Measurements from ENCODE around the gene CX3CR1. TPM values are rescaled to one million over a fixed set of nuclear protein-coding genes. Genes with fewer than 3 reads are reported as not detected.

Gene CX3CR1, protein sequence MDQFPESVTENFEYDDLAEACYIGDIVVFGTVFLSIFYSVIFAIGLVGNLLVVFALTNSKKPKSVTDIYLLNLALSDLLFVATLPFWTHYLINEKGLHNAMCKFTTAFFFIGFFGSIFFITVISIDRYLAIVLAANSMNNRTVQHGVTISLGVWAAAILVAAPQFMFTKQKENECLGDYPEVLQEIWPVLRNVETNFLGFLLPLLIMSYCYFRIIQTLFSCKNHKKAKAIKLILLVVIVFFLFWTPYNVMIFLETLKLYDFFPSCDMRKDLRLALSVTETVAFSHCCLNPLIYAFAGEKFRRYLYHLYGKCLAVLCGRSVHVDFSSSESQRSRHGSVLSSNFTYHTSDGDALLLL
- not detected in 2 replicates for total RNA-seq (2022)
- Bru-seq, nascent RNA: percentile 5 among the genes with signal in this experiment
- BruChase-seq, experiment 1, labeled RNA remaining after a 6-hour chase: percentile 8 among the genes with signal in this experiment
- BruChase-seq, experiment 2, labeled RNA remaining after a 2-hour chase: not detected
- long read RNA-seq: 0 reads

DNA sequence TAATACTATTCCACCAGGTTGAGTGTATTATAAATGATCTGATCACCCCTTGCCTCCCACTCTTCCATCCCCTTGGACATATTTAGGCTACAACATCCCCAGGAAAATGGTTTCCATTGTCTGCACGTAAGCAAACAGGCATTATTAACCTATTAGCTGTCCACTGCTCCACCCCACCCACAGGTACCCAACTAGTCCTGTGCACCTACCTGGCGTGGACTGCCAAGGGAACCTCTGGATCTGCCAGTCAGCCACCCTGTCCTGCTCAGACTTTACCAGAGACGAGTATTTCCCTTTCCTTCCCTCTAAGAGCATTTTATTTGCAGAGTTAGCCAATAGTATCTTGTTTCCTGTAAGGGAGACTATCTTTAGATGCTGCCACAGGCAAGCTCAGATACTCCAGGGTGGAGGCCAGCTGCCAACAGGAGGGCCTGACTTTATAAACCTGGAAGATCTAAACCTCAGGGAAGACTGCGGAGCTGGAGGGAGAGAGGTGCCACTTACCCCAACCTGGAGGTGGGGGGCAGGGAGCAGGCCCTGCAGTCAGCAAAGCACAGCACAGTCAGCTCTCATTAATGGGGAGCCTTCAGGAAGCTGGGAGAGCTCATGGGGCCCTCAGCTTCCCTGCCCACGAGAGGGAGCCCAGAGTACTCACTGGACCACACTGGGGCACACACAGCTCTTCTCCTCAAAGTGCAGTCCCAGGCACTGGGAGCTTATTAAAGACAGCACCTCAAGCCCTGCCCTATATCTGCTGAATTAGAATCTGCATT, at the start of gene CX3CR1:
CX3CR1 (minus strand) TSS at position 292 of the 773 bp plus-strand sequence. CDS start 13,527 bp downstream, outside the sequence.
- intact Hi-C loops (cut with micrococcal nuclease; ENCODE audit: unreplicated experiment): no loop called here
- CTCF ChIA-PET: interaction anchor here (0.8 to 1.2 kb wide), 2 partner anchors 8 to 98 kb away, joined by 4 to 5 read pairs; no protein-coding TSS in a partner anchor

DNA sequence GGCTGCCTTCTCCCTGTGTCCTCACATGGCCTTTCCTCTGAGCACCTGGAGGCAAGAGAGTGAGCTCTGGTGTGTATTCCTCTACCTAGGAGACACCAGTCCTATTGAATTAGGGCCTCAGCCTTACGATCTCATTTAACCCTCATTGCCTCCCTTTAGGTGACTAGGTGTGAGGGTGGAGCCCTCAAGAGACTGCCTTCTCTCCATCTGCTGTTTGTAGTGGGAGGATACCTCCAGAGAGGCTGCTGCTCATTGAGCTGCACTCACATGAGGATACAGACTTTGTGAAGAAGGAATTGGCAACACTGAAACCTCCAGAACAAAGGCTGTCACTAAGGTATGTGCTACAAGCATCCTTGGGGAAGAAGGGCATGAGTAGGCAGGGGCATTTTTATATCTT, 49.7 kb upstream of the CX3CR1 start, which contains the start of gene CCR8:
CCR8 (plus strand) TSS at position 217 of the 400 bp plus-strand sequence. CDS start 2,623 bp downstream, outside the sequence.
- no TSS peak for BruUV-seq (replicated peaks)
- Mint-ChIP-seq H3K4me1 (ENCODE audit: low read depth, unreplicated experiment) (peaks cover 9% of the 10 kb centered on the region), H3K4me3 (ENCODE audit: low read depth, unreplicated experiment) (no peak within 1 kb of the TSS), H3K36me3 (ENCODE audit: insufficient read depth, unreplicated experiment) (no peaks in the 10 kb centered on the region), H3K9me3 (ENCODE audit: low read depth, unreplicated experiment) (peaks cover 3% of the 10 kb centered on the region), H3K27ac (ENCODE audit: unreplicated experiment) (no peak within 1 kb of the TSS), H3K27me3 (ENCODE audit: unreplicated experiment) (no peaks in the 10 kb centered on the region)
- CTCF ChIA-PET: no interaction called here
- TF ChIP-seq, protein P1, sequence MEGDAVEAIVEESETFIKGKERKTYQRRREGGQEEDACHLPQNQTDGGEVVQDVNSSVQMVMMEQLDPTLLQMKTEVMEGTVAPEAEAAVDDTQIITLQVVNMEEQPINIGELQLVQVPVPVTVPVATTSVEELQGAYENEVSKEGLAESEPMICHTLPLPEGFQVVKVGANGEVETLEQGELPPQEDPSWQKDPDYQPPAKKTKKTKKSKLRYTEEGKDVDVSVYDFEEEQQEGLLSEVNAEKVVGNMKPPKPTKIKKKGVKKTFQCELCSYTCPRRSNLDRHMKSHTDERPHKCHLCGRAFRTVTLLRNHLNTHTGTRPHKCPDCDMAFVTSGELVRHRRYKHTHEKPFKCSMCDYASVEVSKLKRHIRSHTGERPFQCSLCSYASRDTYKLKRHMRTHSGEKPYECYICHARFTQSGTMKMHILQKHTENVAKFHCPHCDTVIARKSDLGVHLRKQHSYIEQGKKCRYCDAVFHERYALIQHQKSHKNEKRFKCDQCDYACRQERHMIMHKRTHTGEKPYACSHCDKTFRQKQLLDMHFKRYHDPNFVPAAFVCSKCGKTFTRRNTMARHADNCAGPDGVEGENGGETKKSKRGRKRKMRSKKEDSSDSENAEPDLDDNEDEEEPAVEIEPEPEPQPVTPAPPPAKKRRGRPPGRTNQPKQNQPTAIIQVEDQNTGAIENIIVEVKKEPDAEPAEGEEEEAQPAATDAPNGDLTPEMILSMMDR (IDR thresholded peaks at IDR 0.05; ENCODE audit: unreplicated experiment): no peak
- intact Hi-C loops (cut with micrococcal nuclease; ENCODE audit: unreplicated experiment): no loop called here
- DNase-seq: no peak

More for the DNA sequence above, at the start of gene CX3CR1:
- H3K9me3 Mint-ChIP-seq (ENCODE audit: low read depth, unreplicated experiment): no peaks in the 10 kb centered on the region
- no peaks in the 10 kb centered on the region for H3K4me1 Mint-ChIP-seq (ENCODE audit: low read depth, unreplicated experiment)
- no peaks in the 10 kb centered on the region for H3K36me3 Mint-ChIP-seq (ENCODE audit: insufficient read depth, unreplicated experiment)
- peaks cover 39% of the 10 kb centered on the region for H3K27me3 Mint-ChIP-seq (ENCODE audit: unreplicated experiment)
- no peak within 1 kb of the TSS for H3K27ac Mint-ChIP-seq (ENCODE audit: unreplicated experiment)
- BruUV-seq (replicated peaks): no TSS peak
- no peak within 1 kb of the TSS for H3K4me3 Mint-ChIP-seq (ENCODE audit: low read depth, unreplicated experiment)
- TF ChIP-seq, protein P1 (IDR thresholded peaks at IDR 0.05; ENCODE audit: unreplicated experiment): no peak
- DNase-seq: no peak

DNA sequence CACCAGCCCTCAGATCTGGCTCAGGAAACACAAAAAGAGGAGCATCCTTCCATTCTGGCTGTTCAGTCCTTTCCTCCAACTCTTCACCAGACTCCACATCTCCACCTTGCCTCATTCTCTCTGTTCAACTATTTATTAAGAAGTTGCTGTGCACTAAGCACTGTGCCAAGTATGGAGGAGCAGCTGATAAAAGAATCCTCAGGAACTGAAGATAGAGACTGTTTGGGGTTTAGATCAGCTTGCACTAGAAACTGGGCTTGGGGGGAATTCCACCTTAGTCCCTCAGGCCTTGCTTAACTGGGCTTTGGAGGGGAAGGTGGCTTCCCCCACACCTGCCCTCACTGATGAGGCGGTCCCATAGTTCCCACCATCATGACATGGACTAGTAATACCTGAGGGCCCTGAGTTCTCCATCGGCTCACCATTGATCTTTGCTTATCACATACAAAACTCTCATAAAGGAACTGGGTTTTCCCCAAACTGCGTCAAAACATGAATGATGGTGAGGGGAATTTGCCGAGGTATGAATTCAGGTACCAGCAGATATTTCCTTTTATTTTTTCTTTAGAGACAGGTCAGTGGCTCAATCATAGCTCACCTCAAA, 48.0 kb upstream of the CX3CR1 start:
- Mint-ChIP-seq H3K9me3 (ENCODE audit: low read depth, unreplicated experiment) (peaks cover 3% of the 10 kb centered on the region), H3K4me3 (ENCODE audit: low read depth, unreplicated experiment) (no peak overlapping the region), H3K27me3 (ENCODE audit: unreplicated experiment) (no peaks in the 10 kb centered on the region), H3K27ac (ENCODE audit: unreplicated experiment) (no peak overlapping the region), H3K36me3 (ENCODE audit: insufficient read depth, unreplicated experiment) (no peaks in the 10 kb centered on the region), H3K4me1 (ENCODE audit: low read depth, unreplicated experiment) (peaks cover under 1% of the 10 kb centered on the region)
- no peak for DNase-seq
- BruUV-seq (replicated peaks): no TSS peak
- CTCF ChIA-PET: no interaction called here
- intact Hi-C loops (cut with micrococcal nuclease; ENCODE audit: unreplicated experiment): no loop called here
- TF ChIP-seq, protein P1 (IDR thresholded peaks at IDR 0.05; ENCODE audit: unreplicated experiment): no peak

DNA sequence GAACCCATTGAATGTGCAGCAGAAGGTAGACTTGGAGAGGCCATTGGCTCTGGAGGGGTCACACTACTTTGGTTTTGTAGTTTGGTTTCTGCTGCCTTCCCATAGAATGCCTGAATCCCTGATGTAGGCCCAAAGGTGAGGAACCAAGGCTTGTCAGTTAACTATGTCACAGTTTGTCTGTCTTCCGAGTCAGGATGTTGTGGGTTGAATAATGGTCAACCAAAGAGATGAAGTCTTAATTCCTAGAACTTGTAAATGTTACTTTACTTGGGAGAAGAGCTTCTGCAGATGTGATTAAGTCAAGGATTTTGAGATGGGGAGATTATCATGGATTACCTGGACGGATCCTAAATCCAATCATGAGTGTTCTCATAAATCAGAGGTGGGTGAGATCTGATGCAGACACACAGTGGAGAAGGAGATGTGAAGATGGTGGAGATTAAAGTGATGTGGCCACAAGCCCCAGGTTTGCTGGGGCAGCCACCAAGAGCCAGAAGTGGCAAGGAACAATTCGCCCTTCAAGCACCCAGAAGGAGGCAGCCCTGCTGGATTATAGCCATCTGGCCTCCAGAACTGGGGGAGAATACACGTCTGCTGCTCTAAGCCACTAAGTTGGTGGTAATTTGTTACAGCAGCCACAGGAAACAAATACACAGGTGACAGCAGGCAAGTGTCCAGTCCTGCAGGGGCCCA, 47.4 kb upstream of the CX3CR1 start:
- intact Hi-C loops (cut with micrococcal nuclease; ENCODE audit: unreplicated experiment): no loop called here
- H3K36me3 Mint-ChIP-seq (ENCODE audit: insufficient read depth, unreplicated experiment): no peaks in the 10 kb centered on the region
- H3K9me3 Mint-ChIP-seq (ENCODE audit: low read depth, unreplicated experiment): peaks cover 3% of the 10 kb centered on the region
- BruUV-seq (replicated peaks): no TSS peak
- DNase-seq: no peak
- TF ChIP-seq, protein P1 (IDR thresholded peaks at IDR 0.05; ENCODE audit: unreplicated experiment): no peak
- H3K27me3 Mint-ChIP-seq (ENCODE audit: unreplicated experiment): no peaks in the 10 kb centered on the region
- CTCF ChIA-PET: no interaction called here
- no peak overlapping the region for H3K27ac Mint-ChIP-seq (ENCODE audit: unreplicated experiment)
- H3K4me1 Mint-ChIP-seq (ENCODE audit: low read depth, unreplicated experiment): no peaks in the 10 kb centered on the region
- no peak overlapping the region for H3K4me3 Mint-ChIP-seq (ENCODE audit: low read depth, unreplicated experiment)

Measured in Calu3 (cell line).